B cell (primary cell): ENCODE results near the gene NUCB1. TPM values are rescaled to one million over a fixed set of nuclear protein-coding genes. Genes with fewer than 3 reads are reported as not detected.
"Not testable (repeated sequence)": the region's sequence is repeated elsewhere in the genome, so short reads cannot be mapped to it uniquely, and the experiment has no call there.

Experiments
- ATAC-seq: fragments of 200-7000 bp; cut with Tn5 transposase; one replicate; pipeline ENCODE4 v1.10.0; 2021; ENCODE audit warnings: low read depth, mild to moderate bottlenecking, moderate number of reproducible peaks, moderate library complexity
- CTCF ChIA-PET: fragments of 350-600 bp; sonication (Branson Sonifier 250); formaldehyde crosslinking; loops from one replicate; lab custom pipeline; 2021; ENCODE audit warnings: antibody characterized with exemption, inconsistent platforms; lab: Charles Lee
- POLR2A ChIA-PET: fragments of 350-600 bp; sonication (Branson Sonifier 250); formaldehyde crosslinking; loops from one replicate; lab custom pipeline; 2021; ENCODE audit warnings: antibody characterized with exemption; lab: Charles Lee
- DNase-seq: peaks from one replicate; pipeline ENCODE4 v3.0.0; 2013
- H2AFZ ChIP-seq: 2 replicates; pipeline ENCODE4 v1.6.1; 2012; ENCODE audit warnings: mild to moderate bottlenecking, low read depth, low read length; ENCODE audit not compliant: insufficient read depth, poor library complexity, severe bottlenecking
- H3K27ac ChIP-seq, 2 donors: 1 replicate in 1 of 2; 2 replicates in 1 of 2; pipeline ENCODE4 v1.5.1; 2012 to 2013; ENCODE audit warnings: low read length in 2 of 2, mild to moderate bottlenecking in 2 of 2, moderate library complexity in 1 of 2
- H3K27me3 ChIP-seq, 4 experiments: fragments of 200-600 bp in 1 of 4; sonication (generic) in 1 of 4; replicated peaks in 1 of 4; 1 replicate in 2 of 4; 2 replicates in 2 of 4; pipeline versions ENCODE4 v1.6.1 to v1.7.0; 2013 to 2016; ENCODE audit warnings: low read length in 3 of 4, mild to moderate bottlenecking in 2 of 4, mixed read lengths in 1 of 4, moderate library complexity in 1 of 4; ENCODE audit not compliant: insufficient read depth in 4 of 4, control insufficient read depth in 3 of 4; ENCODE audit errors: control extremely low read depth in 1 of 4
- H3K36me3 ChIP-seq, 2 experiments: replicated peaks in 1 of 2; 1 replicate in 1 of 2; 2 replicates in 1 of 2; pipeline versions ENCODE4 v1.6.1 to v1.7.1; 2013; ENCODE audit warnings: low read length in 1 of 2; ENCODE audit not compliant: insufficient read depth in 2 of 2, control insufficient read depth in 1 of 2; ENCODE audit errors: control extremely low read depth in 1 of 2, extremely low read depth in 1 of 2
- H3K4me1 ChIP-seq, 2 donors: fragments of 200-600 bp in 1 of 2; sonication (generic) in 1 of 2; 1 replicate in 1 of 2; 2 replicates in 1 of 2; pipeline versions ENCODE4 v1.5.1 to v1.6.1; 2013 to 2017; ENCODE audit warnings: low read length in 2 of 2; ENCODE audit not compliant: control insufficient read depth in 2 of 2, insufficient read depth in 2 of 2
- H3K4me2 ChIP-seq: replicated peaks from 2 replicates; pipeline ENCODE3; 2012; ENCODE audit warnings: mild to moderate bottlenecking, low read depth, low read length; ENCODE audit not compliant: poor library complexity, severe bottlenecking
- H3K4me3 ChIP-seq, 5 experiments: fragments of 200-600 bp in 1 of 5; sonication (generic) in 1 of 5; 1 replicate in 3 of 5; 2 replicates in 2 of 5; pipeline versions ENCODE4 v1.5.1 to v1.7.0; 2011 to 2016; ENCODE audit warnings: low read length in 4 of 5, mild to moderate bottlenecking in 4 of 5, low read depth in 2 of 5, control low read depth in 1 of 5, moderate library complexity in 1 of 5; ENCODE audit not compliant: insufficient read depth in 1 of 5; ENCODE audit errors: control extremely low read depth in 1 of 5, extremely low read depth in 1 of 5
- H3K79me2 ChIP-seq: fragments of 200-600 bp; sonication (generic); one replicate; pipeline ENCODE4 v1.6.0; 2016; ENCODE audit warnings: low read length; ENCODE audit not compliant: control insufficient read depth, insufficient read depth
- H3K9ac ChIP-seq: fragments of 200-600 bp; sonication (generic); 2 replicates; pipeline ENCODE4 v1.6.1; 2017; ENCODE audit warnings: mild to moderate bottlenecking, low read length, moderate library complexity
- H3K9me3 ChIP-seq, 3 donors: one replicate each; pipeline versions ENCODE4 v1.6.1 to v1.7.1; 2013; ENCODE audit warnings: low read length in 2 of 3; ENCODE audit not compliant: control insufficient read depth in 2 of 3, insufficient read depth in 1 of 3; ENCODE audit errors: control extremely low read depth in 1 of 3
- H4K20me1 ChIP-seq: 2 replicates; pipeline ENCODE4 v1.6.0; 2012; ENCODE audit warnings: mild to moderate bottlenecking, low read length; ENCODE audit not compliant: insufficient read depth, control insufficient read depth, poor library complexity, severe bottlenecking
- H3K27ac Mint-ChIP-seq: one replicate; pipeline ENCODE4 v1.8.0; 2021; ENCODE audit warnings: mixed read lengths
- H3K27me3 Mint-ChIP-seq: one replicate; pipeline ENCODE4 v1.8.0; 2021; ENCODE audit warnings: mixed read lengths
- H3K4me1 Mint-ChIP-seq: one replicate; pipeline ENCODE4 v1.8.0; 2021; ENCODE audit warnings: mixed read lengths
- H3K4me3 Mint-ChIP-seq: one replicate; pipeline ENCODE4 v1.8.0; 2021; ENCODE audit warnings: mixed read lengths
- H3K9me3 Mint-ChIP-seq: one replicate; pipeline ENCODE4 v1.8.0; 2022; ENCODE audit warnings: mixed read lengths; ENCODE audit not compliant: insufficient read depth
- CTCF ChIP-seq: fragments of 200-600 bp; IDR thresholded peaks from one replicate; pipeline ENCODE4 v1.8.0; 2022; ENCODE audit warnings: antibody characterized with exemption, mild to moderate bottlenecking
- EZH2 ChIP-seq: IDR thresholded peaks from 2 replicates; pipeline ENCODE4 v1.6.1; 2012; ENCODE audit warnings: borderline replicate concordance, low read depth, mild to moderate bottlenecking, moderate library complexity, low read length; ENCODE audit not compliant: insufficient read depth, poor library complexity, severe bottlenecking
- WGBS: methylation state at CpG from one replicate; pipeline ENCODE4 v1.1.5; 2013; ENCODE audit warnings: missing lambda C conversion rate; ENCODE audit not compliant: insufficient coverage; 5-methylcytosine and 5-hydroxymethylcytosine counted together
- intact Hi-C: fragments of 100-400 bp; cut with micrococcal nuclease; formaldehyde crosslinking; loops from one replicate; pipeline ENCODE4 v1.10.0; 2022
- polyA plus RNA-seq: library from polyadenylated mRNA; depleted of rRNA; stranded (reverse); fragments of >200 nt; gene quantifications from 2 replicates; pipeline ENCODE4 v1.2.3, GENCODE V29; 2012
- total RNA-seq, 2 donors: library from RNA; stranded (reverse); fragments of 120-200 nt in 1 of 2; gene quantifications; 1 replicate in 1 of 2; 2 replicates in 1 of 2; pipeline versions ENCODE4 v1.2.3 to v1.2.4, GENCODE V29; 2013 to 2022

The NUCB1 gene
- total and polyA plus RNA-seq, 2 donors (not counting 1 experiment from before 2014, with no cell fraction given) = 118 to 134 TPM

GRCh38 chr19:48874303-48875135, 25.6 kb upstream of the NUCB1 start:
- no peak for TF ChIP-seq CTCF
- TF ChIP-seq EZH2 = no peak
- Histone ChIP-seq H3K4me3 (peak overlapping the region; percentile 26 to 100 (median 95)), H2AFZ (no peak overlapping the region), H3K79me2 (peaks cover 52% of the 10 kb centered on the region), H3K27me3 (no peaks in the 10 kb centered on the region), H3K36me3 (peaks cover 0 to 45% of the 10 kb centered on the region in 2 experiments), H3K9ac (peak overlapping the region; percentile 100), H3K27ac (peak overlapping the region; percentile 96 to 100), H3K4me1 (peaks cover 30 to 50% of the 10 kb centered on the region in 2 donors), H3K4me2 (peak overlapping the region; percentile 86), H3K9me3 (no peaks in the 10 kb centered on the region), H4K20me1 (peaks cover 44% of the 10 kb centered on the region)
- ChIA-PET POLR2A (interaction anchor here (0.6 to 1.5 kb wide), 12 partner anchors 25 to 225 kb away, joined by 3 to 8 read pairs (median 4); partner anchors contain the start of genes FTL, GYS1, NUCB1 and RUVBL2), CTCF (interaction anchor here (1.0 to 7.5 kb wide), 7 partner anchors 11 to 119 kb away, joined by 3 to 30 read pairs (median 5); partner anchors contain the start of genes GYS1 and RUVBL2)
- Mint-ChIP-seq H3K9me3 (no peaks in the 10 kb centered on the region), H3K4me3 (peak overlapping the region; percentile 98), H3K27ac (peak overlapping the region; percentile 100), H3K27me3 (no peaks in the 10 kb centered on the region), H3K4me1 (peaks cover 48% of the 10 kb centered on the region)
- ATAC-seq (no peak), DNase-seq (peak; percentile 65)
- intact Hi-C loops = no loop called here
- WGBS = 75% methylated on average over 7 of the region's 17 CpGs

GRCh38 chr19:48876043-48876981, 23.8 kb upstream of the NUCB1 start:
- H3K27me3 ChIP-seq, ATAC-seq, H3K9me3 Mint-ChIP-seq, H3K27me3 Mint-ChIP-seq, H2AFZ ChIP-seq, H3K9me3 ChIP-seq: not testable (repeated sequence)
- Histone ChIP-seq H3K27ac (peak overlapping the region; percentile 96 to 100), H3K4me3 (peak overlapping the region in 3 of 5 experiments; percentile 88 to 100 (median 100)), H3K4me1 (peaks cover 30 to 56% of the 10 kb centered on the region in 2 donors), H3K36me3 (peaks cover 0 to 45% of the 10 kb centered on the region in 2 experiments), H3K79me2 (peaks cover 52% of the 10 kb centered on the region), H3K9ac (peak overlapping the region; percentile 100), H4K20me1 (peaks cover 49% of the 10 kb centered on the region), H3K4me2 (peak overlapping the region; percentile 86)
- ChIA-PET POLR2A (interaction anchor here (0.6 to 1.5 kb wide), 14 partner anchors 10 to 117 kb away, joined by 3 to 8 read pairs (median 3); partner anchors contain the start of genes BAX, FTL, GYS1 and NUCB1), CTCF (interaction anchor here (0.6 to 7.5 kb wide), 4 partner anchors 40 to 223 kb away, joined by 3 to 30 read pairs (median 3); partner anchors contain the start of gene HSD17B14)
- peak; percentile 77 for DNase-seq
- H3K27ac Mint-ChIP-seq = peak overlapping the region; percentile 100
- H3K4me1 Mint-ChIP-seq = peaks cover 53% of the 10 kb centered on the region
- intact Hi-C loops = loop anchor here (1.0 kb wide), 1 partner anchor 24 kb away; the partner anchor contains the start of gene NUCB1
- WGBS = 76% methylated on average over 23 of the region's 30 CpGs
- peak overlapping the region; percentile 98 for H3K4me3 Mint-ChIP-seq
